ENCODE measurements around the gene SEMA4A. TPM values are rescaled to one million over a fixed set of nuclear protein-coding genes. Genes with fewer than 3 reads are reported as not detected.

The SEMA4A gene
- total and polyA plus RNA-seq, 2 donors (not counting 1 experiment from before 2014, with no cell fraction given) = 0.27 to 0.99 TPM

GRCh38 chr1:156165083-156165482 is 11.7 kb downstream of the SEMA4A start:
- Histone ChIP-seq H3K4me3 (replicated peaks in 1 of 4; ENCODE audit: control extremely low read depth in 1 of 4, insufficient read depth in 1 of 4, low read depth in 3 of 4, low read length in 4 of 4) (no peak overlapping the region), H3K4me1 (ENCODE audit: control insufficient read depth, extremely low read depth, insufficient read depth, low read length) (no peaks in the 10 kb centered on the region), H3K27me3 (ENCODE audit: control insufficient read depth, insufficient read depth, low read length) (no peaks in the 10 kb centered on the region), H3K9ac (ENCODE audit: insufficient read depth, low read length) (no peak overlapping the region), H4K20me1 (ENCODE audit: control insufficient read depth, extremely low read depth, insufficient read depth, low read length) (no peaks in the 10 kb centered on the region), H3K27ac (ENCODE audit: insufficient read depth, low read length) (no peak overlapping the region), H3K36me3 (ENCODE audit: control insufficient read depth, insufficient read depth, low read length) (no peaks in the 10 kb centered on the region), H3K79me2 (ENCODE audit: control insufficient read depth, insufficient read depth, low read length) (no peaks in the 10 kb centered on the region), H2AFZ (ENCODE audit: low read length) (no peak overlapping the region), H3K4me2 (ENCODE audit: extremely low read depth, insufficient read depth, low read length) (no peak overlapping the region), H3K9me3 (ENCODE audit: control insufficient read depth, insufficient read depth, low read depth, low read length) (no peaks in the 10 kb centered on the region)
- TF ChIP-seq CTCF (conservative IDR thresholded peaks at IDR 0.05 in 1 of 2, IDR thresholded peaks at IDR 0.05 in 1 of 2; ENCODE audit: low read depth in 1 of 2, low read length in 2 of 2) = no peak
- TF ChIP-seq EZH2 (IDR thresholded peaks at IDR 0.05; ENCODE audit: low read length, missing control alignments) = no peak
- DNase-seq (ENCODE audit: low read depth in 2 of 2) = no peak

GRCh38 chr1:156167536-156167935 is 14.2 kb downstream of the SEMA4A start:
- no peaks in the 10 kb centered on the region for H3K9me3 ChIP-seq (ENCODE audit: control insufficient read depth, insufficient read depth, low read depth, low read length)
- H4K20me1 ChIP-seq (ENCODE audit: control insufficient read depth, extremely low read depth, insufficient read depth, low read length) = no peaks in the 10 kb centered on the region
- no peak overlapping the region for H3K4me2 ChIP-seq (ENCODE audit: extremely low read depth, insufficient read depth, low read length)
- H3K27me3 ChIP-seq (ENCODE audit: control insufficient read depth, insufficient read depth, low read length) = no peaks in the 10 kb centered on the region
- no peaks in the 10 kb centered on the region for H3K79me2 ChIP-seq (ENCODE audit: control insufficient read depth, insufficient read depth, low read length)
- no peak overlapping the region for H2AFZ ChIP-seq (ENCODE audit: low read length)
- H3K36me3 ChIP-seq (ENCODE audit: control insufficient read depth, insufficient read depth, low read length) = no peaks in the 10 kb centered on the region
- peak in 1 of 2 donors; percentile 44 for DNase-seq (ENCODE audit: low read depth in 2 of 2)
- no peak overlapping the region for H3K4me3 ChIP-seq (replicated peaks in 1 of 4; ENCODE audit: control extremely low read depth in 1 of 4, insufficient read depth in 1 of 4, low read depth in 3 of 4, low read length in 4 of 4)
- TF ChIP-seq EZH2 (IDR thresholded peaks at IDR 0.05; ENCODE audit: low read length, missing control alignments) = no peak
- TF ChIP-seq CTCF (conservative IDR thresholded peaks at IDR 0.05 in 1 of 2, IDR thresholded peaks at IDR 0.05 in 1 of 2; ENCODE audit: low read depth in 1 of 2, low read length in 2 of 2) = no peak
- no peak overlapping the region for H3K27ac ChIP-seq (ENCODE audit: insufficient read depth, low read length)
- no peak overlapping the region for H3K9ac ChIP-seq (ENCODE audit: insufficient read depth, low read length)
- H3K4me1 ChIP-seq (ENCODE audit: control insufficient read depth, extremely low read depth, insufficient read depth, low read length) = no peaks in the 10 kb centered on the region

GRCh38 chr1:156172696-156173470 is 19.5 kb downstream of the SEMA4A start:
- Histone ChIP-seq H3K36me3 (ENCODE audit: control insufficient read depth, insufficient read depth, low read length) (no peaks in the 10 kb centered on the region), H3K4me3 (replicated peaks in 1 of 4; ENCODE audit: control extremely low read depth in 1 of 4, insufficient read depth in 1 of 4, low read depth in 3 of 4, low read length in 4 of 4) (no peak overlapping the region)

More at GRCh38 chr1:156172696-156173470, 19.5 kb downstream of the SEMA4A start:
- Histone ChIP-seq H3K4me2 (ENCODE audit: extremely low read depth, insufficient read depth, low read length) (no peak overlapping the region), H3K27me3 (ENCODE audit: control insufficient read depth, insufficient read depth, low read length) (peaks cover 9% of the 10 kb centered on the region), H3K27ac (ENCODE audit: insufficient read depth, low read length) (no peak overlapping the region), H4K20me1 (ENCODE audit: control insufficient read depth, extremely low read depth, insufficient read depth, low read length) (no peaks in the 10 kb centered on the region), H3K79me2 (ENCODE audit: control insufficient read depth, insufficient read depth, low read length) (no peaks in the 10 kb centered on the region), H3K4me1 (ENCODE audit: control insufficient read depth, extremely low read depth, insufficient read depth, low read length) (no peaks in the 10 kb centered on the region), H3K9ac (ENCODE audit: insufficient read depth, low read length) (no peak overlapping the region), H2AFZ (ENCODE audit: low read length) (no peak overlapping the region), H3K9me3 (ENCODE audit: control insufficient read depth, insufficient read depth, low read depth, low read length) (no peaks in the 10 kb centered on the region)
- no peak for DNase-seq (ENCODE audit: low read depth in 2 of 2)
- TF ChIP-seq CTCF (conservative IDR thresholded peaks at IDR 0.05 in 1 of 2, IDR thresholded peaks at IDR 0.05 in 1 of 2; ENCODE audit: low read depth in 1 of 2, low read length in 2 of 2) = no peak
- TF ChIP-seq EZH2 (IDR thresholded peaks at IDR 0.05; ENCODE audit: low read length, missing control alignments) = no peak
